ENCODE data around the gene SSNA1. TPM values are rescaled to one million over a fixed set of nuclear protein-coding genes. Genes with fewer than 3 reads are reported as not detected.

Gene SSNA1
- total RNA-seq, 2 donors from 2014 or later = 67.1 to 72.0 TPM

DNA sequence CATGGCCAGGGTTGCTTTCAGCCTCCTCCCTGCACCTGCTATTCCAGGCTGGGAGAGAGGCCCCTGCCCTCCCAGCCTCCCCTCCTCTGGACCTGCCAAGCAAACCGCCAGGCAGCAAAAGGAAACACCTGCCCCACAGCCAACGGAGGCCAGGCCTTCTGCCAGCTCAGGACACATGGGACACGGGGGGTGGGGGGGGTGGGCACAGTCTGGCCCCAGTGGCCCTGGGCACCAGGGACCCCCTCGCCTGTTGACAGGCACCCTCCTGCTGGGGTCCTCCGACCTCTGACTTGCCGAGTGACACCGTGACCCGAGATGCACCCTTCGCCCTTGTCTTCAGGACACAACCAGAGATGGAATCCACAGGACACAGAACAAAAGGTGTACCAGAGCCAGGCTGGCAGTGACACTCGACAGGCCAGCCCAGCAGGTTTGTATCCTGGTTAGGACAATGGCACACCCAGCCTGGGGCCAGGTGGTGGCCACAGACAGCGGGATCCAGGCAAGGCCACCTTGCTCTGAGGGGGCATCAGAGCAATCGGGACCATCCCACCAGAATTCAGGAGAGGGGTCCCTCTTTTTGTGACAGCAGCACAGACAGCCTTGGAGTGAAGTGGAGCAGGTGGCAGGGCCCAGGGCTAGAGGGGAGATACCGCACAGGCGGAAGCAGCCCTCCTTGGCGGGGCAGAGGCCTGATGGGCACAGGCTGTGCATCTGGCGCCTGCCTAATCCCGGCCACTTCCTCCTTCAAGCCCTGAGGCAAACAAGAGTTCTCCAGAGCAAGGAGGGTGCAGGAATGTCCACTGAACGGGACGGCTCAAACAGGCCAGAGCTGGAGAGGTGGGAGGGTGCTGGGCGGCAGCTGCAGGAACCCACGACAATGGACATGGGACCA is 15.3 kb upstream of the SSNA1 start:
- no peak for DNase-seq (ENCODE audit: low spot score)
- Histone ChIP-seq H3K9me3 (no peaks in the 10 kb centered on the region), H3K27ac (no peak overlapping the region), H3K4me3 (no peak overlapping the region), H3K4me1 (peaks cover 0 to 18% of the 10 kb centered on the region in 2 donors), H3K36me3 (no peaks in the 10 kb centered on the region), H3K27me3 (peaks cover 5 to 6% of the 10 kb centered on the region in 2 donors)
- TF ChIP-seq, protein P1, sequence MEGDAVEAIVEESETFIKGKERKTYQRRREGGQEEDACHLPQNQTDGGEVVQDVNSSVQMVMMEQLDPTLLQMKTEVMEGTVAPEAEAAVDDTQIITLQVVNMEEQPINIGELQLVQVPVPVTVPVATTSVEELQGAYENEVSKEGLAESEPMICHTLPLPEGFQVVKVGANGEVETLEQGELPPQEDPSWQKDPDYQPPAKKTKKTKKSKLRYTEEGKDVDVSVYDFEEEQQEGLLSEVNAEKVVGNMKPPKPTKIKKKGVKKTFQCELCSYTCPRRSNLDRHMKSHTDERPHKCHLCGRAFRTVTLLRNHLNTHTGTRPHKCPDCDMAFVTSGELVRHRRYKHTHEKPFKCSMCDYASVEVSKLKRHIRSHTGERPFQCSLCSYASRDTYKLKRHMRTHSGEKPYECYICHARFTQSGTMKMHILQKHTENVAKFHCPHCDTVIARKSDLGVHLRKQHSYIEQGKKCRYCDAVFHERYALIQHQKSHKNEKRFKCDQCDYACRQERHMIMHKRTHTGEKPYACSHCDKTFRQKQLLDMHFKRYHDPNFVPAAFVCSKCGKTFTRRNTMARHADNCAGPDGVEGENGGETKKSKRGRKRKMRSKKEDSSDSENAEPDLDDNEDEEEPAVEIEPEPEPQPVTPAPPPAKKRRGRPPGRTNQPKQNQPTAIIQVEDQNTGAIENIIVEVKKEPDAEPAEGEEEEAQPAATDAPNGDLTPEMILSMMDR (IDR thresholded peaks at IDR 0.05) = no peak

DNA sequence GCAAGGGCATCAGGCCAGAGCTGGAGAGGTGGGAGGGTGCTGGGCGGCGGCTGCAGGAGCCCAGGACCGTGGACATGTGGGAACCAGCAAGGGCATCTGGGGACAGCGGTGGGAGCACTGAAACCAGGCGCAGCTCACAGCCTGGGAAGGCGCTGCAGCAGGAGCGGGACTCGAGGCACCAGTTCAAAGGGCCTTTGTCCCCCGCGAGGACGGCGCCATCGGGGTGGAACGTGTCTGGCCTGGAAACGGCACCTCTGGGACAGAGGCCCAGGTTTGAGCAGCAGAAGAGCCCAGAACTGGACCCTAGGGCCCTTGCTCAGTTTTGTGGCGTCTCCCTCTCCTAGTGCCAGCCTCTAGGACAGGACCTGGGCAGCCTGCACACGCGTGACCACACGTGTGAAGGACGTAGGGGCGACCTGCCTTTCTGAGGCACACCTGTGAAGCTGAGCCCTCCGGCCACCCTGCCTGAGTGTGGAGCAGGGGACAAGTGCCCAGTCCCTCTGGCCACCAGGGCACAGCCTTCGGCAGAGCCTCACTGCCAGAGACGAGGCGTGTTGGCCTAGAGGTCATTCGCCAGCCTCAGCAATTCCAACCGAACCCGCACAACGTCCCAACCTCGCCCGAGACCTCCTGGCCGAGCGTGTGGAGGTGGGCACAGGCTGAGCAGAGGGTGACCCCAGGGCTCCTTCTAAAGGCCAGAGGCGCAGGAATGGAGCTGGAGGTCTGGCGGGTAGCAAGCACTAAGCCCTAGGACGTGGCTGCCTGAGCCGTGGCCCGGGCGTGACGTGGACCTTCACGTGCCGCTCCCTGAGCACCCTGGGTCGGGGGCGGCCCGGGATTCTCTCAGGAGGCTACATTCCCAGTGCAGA is 14.4 kb upstream of the SSNA1 start:
- Histone ChIP-seq H3K4me1 (peaks cover 0 to 9% of the 10 kb centered on the region in 2 donors), H3K36me3 (no peaks in the 10 kb centered on the region), H3K27ac (no peak overlapping the region), H3K4me3 (no peak overlapping the region), H3K27me3 (no peaks in the 10 kb centered on the region), H3K9me3 (no peaks in the 10 kb centered on the region)
- TF ChIP-seq, protein P1 (IDR thresholded peaks at IDR 0.05) = no peak
- no peak for DNase-seq (ENCODE audit: low spot score)

DNA sequence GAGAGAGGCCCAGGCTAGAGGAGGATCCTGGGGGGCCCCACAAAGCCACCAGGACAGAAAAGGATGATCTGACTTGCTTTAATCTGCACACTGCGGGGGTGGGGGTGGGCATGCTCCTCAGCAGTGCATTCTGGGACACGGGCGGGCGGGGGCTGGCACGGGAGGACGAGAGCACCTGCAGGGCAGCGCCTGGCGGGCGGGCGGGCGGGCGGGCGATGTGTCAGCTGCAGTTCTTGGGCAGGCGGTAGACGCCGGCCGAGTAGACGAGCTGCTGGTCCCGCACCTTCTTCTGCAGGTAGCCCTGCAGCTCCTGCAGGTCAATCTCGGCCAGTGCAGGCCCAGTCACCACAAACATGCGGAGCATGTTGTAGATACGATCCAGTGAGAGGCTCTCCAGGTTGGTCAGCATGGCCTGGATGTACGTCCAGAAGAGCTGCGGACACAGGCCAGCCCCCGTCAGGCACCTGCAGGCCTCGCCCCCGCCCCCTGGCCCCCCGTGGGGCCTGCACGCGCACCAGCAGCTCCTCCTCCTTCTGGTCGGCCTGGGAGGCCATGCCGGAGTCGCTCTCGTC is 13.7 kb upstream of the SSNA1 start:
- Histone ChIP-seq H3K36me3 (peaks cover 6% of the 10 kb centered on the region), H3K4me1 (peaks cover 0 to 2% of the 10 kb centered on the region in 2 donors), H3K9me3 (no peaks in the 10 kb centered on the region), H3K4me3 (no peak overlapping the region), H3K27me3 (no peaks in the 10 kb centered on the region), H3K27ac (no peak overlapping the region)
- TF ChIP-seq, protein P1 (IDR thresholded peaks at IDR 0.05) = no peak
- no peak for DNase-seq (ENCODE audit: low spot score)

DNA sequence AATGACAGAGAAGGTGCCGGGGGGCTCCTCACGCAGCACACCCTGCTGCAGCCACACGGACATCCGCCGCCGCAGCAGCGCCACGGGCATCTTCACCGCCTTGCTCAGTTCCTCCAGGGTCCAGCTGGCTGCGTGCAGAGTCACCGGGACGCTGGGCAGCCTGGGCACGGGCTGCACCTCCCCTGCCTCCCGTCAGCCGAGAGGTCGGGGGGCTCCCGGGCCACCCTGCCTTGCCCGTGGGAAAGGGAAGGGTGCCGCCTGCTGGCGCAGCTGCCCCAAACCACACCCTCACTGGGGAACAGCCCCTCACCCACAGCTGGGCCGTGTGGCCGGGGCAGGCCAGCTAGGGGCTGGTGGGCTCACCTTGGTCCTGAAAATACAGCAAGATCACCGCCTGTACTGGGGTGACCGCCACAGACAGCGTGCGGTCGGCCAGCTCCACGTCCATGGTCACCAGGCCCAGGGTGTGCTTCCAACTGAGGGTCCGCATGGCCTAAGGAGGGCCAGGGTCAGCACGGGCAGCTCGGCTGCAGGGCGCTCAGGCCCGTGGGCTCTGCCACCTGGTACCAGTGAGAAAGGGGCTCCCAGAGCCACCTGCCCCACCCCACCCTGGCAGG is 13.0 kb upstream of the SSNA1 start:
- no peak for DNase-seq (ENCODE audit: low spot score)
- Histone ChIP-seq H3K9me3 (no peaks in the 10 kb centered on the region), H3K4me3 (no peak overlapping the region), H3K27ac (no peak overlapping the region), H3K4me1 (no peaks in the 10 kb centered on the region), H3K27me3 (no peaks in the 10 kb centered on the region), H3K36me3 (peaks cover 13% of the 10 kb centered on the region)
- TF ChIP-seq, protein P1 (IDR thresholded peaks at IDR 0.05) = no peak
